Peyer's patch (tissue), 4 donors: ENCODE data around the gene ZFP62.

Experiments used
- CTCF ChIP-seq, 6 experiments: fragments of 450-650 bp in 4 of 6; fragments of 200-600 bp in 2 of 6; sonication (generic) in 1 of 6; IDR thresholded peaks; one replicate each; pipeline ENCODE4 v1.5.1; 2017 to 2019; ENCODE audit warnings: antibody characterized with exemption in 6 of 6, mild to moderate bottlenecking in 3 of 6, moderate library complexity in 1 of 6
- POLR2A ChIP-seq, 2 donors: fragments of 450-650 bp; IDR thresholded peaks; one replicate each; pipeline ENCODE4 v1.5.1; 2017; ENCODE audit warnings: antibody characterized with exemption in 2 of 2, mild to moderate bottlenecking in 2 of 2, moderate library complexity in 2 of 2

- TF ChIP-seq CTCF (IDR thresholded peaks at IDR 0.05), result no peak
- no peak for TF ChIP-seq POLR2A (IDR thresholded peaks at IDR 0.05)
Observed at GRCh38 chr5:180849827-180850226, 11.2 kb downstream of the ZFP62 start.
